ENCODE results near the gene DENND1A. TPM values are rescaled to one million over a fixed set of nuclear protein-coding genes. Genes with fewer than 3 reads are reported as not detected.

DENND1A gene
- total and polyA plus RNA-seq, 2 donors from 2014 or later, result 16.3 to 19.6 TPM

GRCh38 chr9:123455187-123455586 lies 474.7 kb downstream of the DENND1A start:
- no peak for TF ChIP-seq CTCF (IDR thresholded peaks at IDR 0.05; ENCODE audit: borderline replicate concordance, extremely low read depth, insufficient read depth)
- no peak overlapping the region for H3K27ac ChIP-seq (ENCODE audit: low read depth in 2 of 2, low read length in 2 of 2)
- H3K36me3 ChIP-seq (ENCODE audit: control insufficient read depth in 2 of 3, insufficient read depth in 3 of 3, low read length in 3 of 3), result peaks cover 0 to 19% (median 9%) of the 10 kb centered on the region in 3 donors
- no peak overlapping the region for H3K4me3 ChIP-seq (ENCODE audit: low read length in 3 of 3)
- no peaks in the 10 kb centered on the region for H3K9me3 ChIP-seq (ENCODE audit: control insufficient read depth in 2 of 3, insufficient read depth in 1 of 3, low read length in 3 of 3)
- H3K4me1 ChIP-seq (ENCODE audit: control insufficient read depth in 2 of 3, insufficient read depth in 2 of 3, low read depth in 1 of 3, low read length in 3 of 3), result no peaks in the 10 kb centered on the region
- H3K9ac ChIP-seq (ENCODE audit: low read length in 3 of 3), result no peak overlapping the region
- intact Hi-C loops (cut with DNase I), result no loop called here
- H3K27me3 ChIP-seq (ENCODE audit: control insufficient read depth, insufficient read depth, low read length), result no peaks in the 10 kb centered on the region
- no peak for DNase-seq
- no peak for FAIRE-seq

GRCh38 chr9:123454361-123454760 lies 475.6 kb downstream of the DENND1A start:
- H3K36me3 ChIP-seq (ENCODE audit: control insufficient read depth in 2 of 3, insufficient read depth in 3 of 3, low read length in 3 of 3), result peaks cover 0 to 19% (median 9%) of the 10 kb centered on the region in 3 donors

DNA sequence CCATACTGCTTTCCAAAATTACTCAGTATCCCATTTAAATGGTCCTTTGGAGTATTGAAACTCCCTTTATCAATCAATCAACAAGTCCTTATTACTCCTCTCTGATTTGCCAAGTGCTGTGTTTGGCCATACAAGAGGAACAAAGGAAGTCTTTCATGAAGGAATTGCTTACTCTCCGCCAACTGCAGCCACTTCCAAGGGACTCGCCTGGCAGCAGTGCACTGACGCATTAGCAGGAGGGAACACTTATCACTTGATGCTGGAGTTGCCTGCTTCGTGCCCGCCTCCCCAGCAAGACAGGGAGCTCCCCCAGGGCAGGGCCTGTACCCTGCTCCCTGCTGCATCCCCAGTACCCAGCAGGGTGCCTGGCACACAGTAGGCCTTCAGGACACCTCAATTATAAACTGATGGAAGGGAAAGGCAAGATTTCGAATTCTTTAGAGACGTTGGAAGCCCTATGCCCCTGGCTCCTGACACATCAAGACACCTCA lies 476.1 kb downstream of the DENND1A start:
- FAIRE-seq (no peak), DNase-seq (no peak)

More at GRCh38 chr9:123454361-123454760, 475.6 kb downstream of the DENND1A start:
- DNase-seq (no peak), FAIRE-seq (no peak)
- Histone ChIP-seq H3K4me1 (ENCODE audit: control insufficient read depth in 2 of 3, insufficient read depth in 2 of 3, low read depth in 1 of 3, low read length in 3 of 3) (no peaks in the 10 kb centered on the region), H3K27ac (ENCODE audit: low read depth in 2 of 2, low read length in 2 of 2) (no peak overlapping the region), H3K4me3 (ENCODE audit: low read length in 3 of 3) (no peak overlapping the region), H3K27me3 (ENCODE audit: control insufficient read depth, insufficient read depth, low read length) (no peaks in the 10 kb centered on the region), H3K9me3 (ENCODE audit: control insufficient read depth in 2 of 3, insufficient read depth in 1 of 3, low read length in 3 of 3) (no peaks in the 10 kb centered on the region), H3K9ac (ENCODE audit: low read length in 3 of 3) (no peak overlapping the region)
- TF ChIP-seq CTCF (IDR thresholded peaks at IDR 0.05; ENCODE audit: borderline replicate concordance, extremely low read depth, insufficient read depth), result no peak
- intact Hi-C loops (cut with DNase I), result no loop called here

More for the DNA sequence above, 476.1 kb downstream of the DENND1A start:
- Histone ChIP-seq H3K27ac (ENCODE audit: low read depth in 2 of 2, low read length in 2 of 2) (no peak overlapping the region), H3K9ac (ENCODE audit: low read length in 3 of 3) (no peak overlapping the region), H3K4me1 (ENCODE audit: control insufficient read depth in 2 of 3, insufficient read depth in 2 of 3, low read depth in 1 of 3, low read length in 3 of 3) (no peaks in the 10 kb centered on the region), H3K4me3 (ENCODE audit: low read length in 3 of 3) (no peak overlapping the region), H3K27me3 (ENCODE audit: control insufficient read depth, insufficient read depth, low read length) (no peaks in the 10 kb centered on the region), H3K9me3 (ENCODE audit: control insufficient read depth in 2 of 3, insufficient read depth in 1 of 3, low read length in 3 of 3) (no peaks in the 10 kb centered on the region), H3K36me3 (ENCODE audit: control insufficient read depth in 2 of 3, insufficient read depth in 3 of 3, low read length in 3 of 3) (peaks cover 0 to 19% (median 9%) of the 10 kb centered on the region in 3 donors)
- intact Hi-C loops (cut with DNase I), result no loop called here
- no peak for TF ChIP-seq CTCF (IDR thresholded peaks at IDR 0.05; ENCODE audit: borderline replicate concordance, extremely low read depth, insufficient read depth)

All from kidney (tissue), 14 donors.